ENCODE results near the gene PCDH9. TPM values are rescaled to one million over a fixed set of nuclear protein-coding genes. Genes with fewer than 3 reads are reported as not detected.

PCDH9 gene
- total RNA-seq, 1 experiment from 2014 or later: 4.2 TPM

DNA sequence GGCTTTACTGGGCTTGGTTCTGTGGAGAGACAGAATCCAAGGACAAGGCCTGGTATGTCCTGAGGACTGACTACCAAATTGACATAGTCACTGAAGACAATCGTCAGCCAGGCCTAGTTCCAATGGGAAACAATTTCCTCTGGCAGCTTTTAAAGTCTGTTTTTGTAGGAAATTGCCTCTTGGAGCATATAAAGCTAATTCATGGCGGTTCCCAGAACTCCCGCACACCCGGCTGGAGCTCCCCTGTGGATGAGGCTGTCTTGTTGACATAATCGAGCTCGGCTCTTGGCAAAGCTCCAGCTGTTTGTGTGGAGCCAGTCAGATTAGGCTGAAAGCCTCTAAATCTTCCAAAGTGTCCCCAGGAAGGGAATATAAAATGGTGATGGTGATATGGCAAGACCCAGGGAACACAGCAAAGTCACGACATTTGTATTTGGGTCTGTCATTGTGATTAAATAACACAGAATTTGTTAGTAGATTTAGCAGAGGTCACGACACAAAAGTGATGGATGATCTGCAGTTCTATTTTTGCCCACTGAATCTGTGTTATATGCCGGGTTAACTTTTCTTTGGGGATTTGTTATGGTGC lies 395.0 kb downstream of the PCDH9 start:
- ATAC-seq (no peak), DNase-seq (ENCODE audit: low read depth, low spot score) (no peak)
- in situ Hi-C loops (cut with HindIII; ENCODE audit: low pct_unique_long_range_greater_than_20kb, low sequenced_read_pairs): no loop called here
- CTCF ChIA-PET: no interaction called here
- H3K36me3 ChIP-seq (ENCODE audit: control insufficient read depth, insufficient read depth, low read length): no peaks in the 10 kb centered on the region
- BruUV-seq (replicated peaks): no TSS peak
- intact Hi-C loops (cut with micrococcal nuclease; ENCODE audit: unreplicated experiment): no loop called here
- H3K27me3 ChIP-seq (ENCODE audit: control insufficient read depth, insufficient read depth, low read length): no peaks in the 10 kb centered on the region
- H3K9me3 ChIP-seq (ENCODE audit: control insufficient read depth, insufficient read depth, low read depth, low read length): no peaks in the 10 kb centered on the region
- POLR2A ChIA-PET: no interaction called here
- no peak overlapping the region for H3K27ac ChIP-seq (ENCODE audit: low read length)
- H3K4me1 ChIP-seq (ENCODE audit: control insufficient read depth, insufficient read depth, low read length): no peaks in the 10 kb centered on the region
- no peak for TF ChIP-seq SIN3A (IDR thresholded peaks at IDR 0.05; ENCODE audit: borderline replicate concordance, insufficient read depth, low read depth, low read length)
- TF ChIP-seq, protein P1, sequence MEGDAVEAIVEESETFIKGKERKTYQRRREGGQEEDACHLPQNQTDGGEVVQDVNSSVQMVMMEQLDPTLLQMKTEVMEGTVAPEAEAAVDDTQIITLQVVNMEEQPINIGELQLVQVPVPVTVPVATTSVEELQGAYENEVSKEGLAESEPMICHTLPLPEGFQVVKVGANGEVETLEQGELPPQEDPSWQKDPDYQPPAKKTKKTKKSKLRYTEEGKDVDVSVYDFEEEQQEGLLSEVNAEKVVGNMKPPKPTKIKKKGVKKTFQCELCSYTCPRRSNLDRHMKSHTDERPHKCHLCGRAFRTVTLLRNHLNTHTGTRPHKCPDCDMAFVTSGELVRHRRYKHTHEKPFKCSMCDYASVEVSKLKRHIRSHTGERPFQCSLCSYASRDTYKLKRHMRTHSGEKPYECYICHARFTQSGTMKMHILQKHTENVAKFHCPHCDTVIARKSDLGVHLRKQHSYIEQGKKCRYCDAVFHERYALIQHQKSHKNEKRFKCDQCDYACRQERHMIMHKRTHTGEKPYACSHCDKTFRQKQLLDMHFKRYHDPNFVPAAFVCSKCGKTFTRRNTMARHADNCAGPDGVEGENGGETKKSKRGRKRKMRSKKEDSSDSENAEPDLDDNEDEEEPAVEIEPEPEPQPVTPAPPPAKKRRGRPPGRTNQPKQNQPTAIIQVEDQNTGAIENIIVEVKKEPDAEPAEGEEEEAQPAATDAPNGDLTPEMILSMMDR (IDR thresholded peaks at IDR 0.05): no peak
- TF ChIP-seq, protein P2, sequence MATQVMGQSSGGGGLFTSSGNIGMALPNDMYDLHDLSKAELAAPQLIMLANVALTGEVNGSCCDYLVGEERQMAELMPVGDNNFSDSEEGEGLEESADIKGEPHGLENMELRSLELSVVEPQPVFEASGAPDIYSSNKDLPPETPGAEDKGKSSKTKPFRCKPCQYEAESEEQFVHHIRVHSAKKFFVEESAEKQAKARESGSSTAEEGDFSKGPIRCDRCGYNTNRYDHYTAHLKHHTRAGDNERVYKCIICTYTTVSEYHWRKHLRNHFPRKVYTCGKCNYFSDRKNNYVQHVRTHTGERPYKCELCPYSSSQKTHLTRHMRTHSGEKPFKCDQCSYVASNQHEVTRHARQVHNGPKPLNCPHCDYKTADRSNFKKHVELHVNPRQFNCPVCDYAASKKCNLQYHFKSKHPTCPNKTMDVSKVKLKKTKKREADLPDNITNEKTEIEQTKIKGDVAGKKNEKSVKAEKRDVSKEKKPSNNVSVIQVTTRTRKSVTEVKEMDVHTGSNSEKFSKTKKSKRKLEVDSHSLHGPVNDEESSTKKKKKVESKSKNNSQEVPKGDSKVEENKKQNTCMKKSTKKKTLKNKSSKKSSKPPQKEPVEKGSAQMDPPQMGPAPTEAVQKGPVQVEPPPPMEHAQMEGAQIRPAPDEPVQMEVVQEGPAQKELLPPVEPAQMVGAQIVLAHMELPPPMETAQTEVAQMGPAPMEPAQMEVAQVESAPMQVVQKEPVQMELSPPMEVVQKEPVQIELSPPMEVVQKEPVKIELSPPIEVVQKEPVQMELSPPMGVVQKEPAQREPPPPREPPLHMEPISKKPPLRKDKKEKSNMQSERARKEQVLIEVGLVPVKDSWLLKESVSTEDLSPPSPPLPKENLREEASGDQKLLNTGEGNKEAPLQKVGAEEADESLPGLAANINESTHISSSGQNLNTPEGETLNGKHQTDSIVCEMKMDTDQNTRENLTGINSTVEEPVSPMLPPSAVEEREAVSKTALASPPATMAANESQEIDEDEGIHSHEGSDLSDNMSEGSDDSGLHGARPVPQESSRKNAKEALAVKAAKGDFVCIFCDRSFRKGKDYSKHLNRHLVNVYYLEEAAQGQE (IDR thresholded peaks at IDR 0.05; ENCODE audit: insufficient read depth in 1 of 2, low read depth in 2 of 2, low read length in 1 of 2): no peak
- TF ChIP-seq TCF7L2 (IDR thresholded peaks at IDR 0.05; ENCODE audit: low read depth, low read length): no peak
- no peak for TF ChIP-seq POLR2AphosphoS5 (IDR thresholded peaks at IDR 0.05; ENCODE audit: low read depth, low read length)
- no peak overlapping the region for H3K4me3 ChIP-seq (ENCODE audit: low read depth in 2 of 2, low read length in 2 of 2)

DNA sequence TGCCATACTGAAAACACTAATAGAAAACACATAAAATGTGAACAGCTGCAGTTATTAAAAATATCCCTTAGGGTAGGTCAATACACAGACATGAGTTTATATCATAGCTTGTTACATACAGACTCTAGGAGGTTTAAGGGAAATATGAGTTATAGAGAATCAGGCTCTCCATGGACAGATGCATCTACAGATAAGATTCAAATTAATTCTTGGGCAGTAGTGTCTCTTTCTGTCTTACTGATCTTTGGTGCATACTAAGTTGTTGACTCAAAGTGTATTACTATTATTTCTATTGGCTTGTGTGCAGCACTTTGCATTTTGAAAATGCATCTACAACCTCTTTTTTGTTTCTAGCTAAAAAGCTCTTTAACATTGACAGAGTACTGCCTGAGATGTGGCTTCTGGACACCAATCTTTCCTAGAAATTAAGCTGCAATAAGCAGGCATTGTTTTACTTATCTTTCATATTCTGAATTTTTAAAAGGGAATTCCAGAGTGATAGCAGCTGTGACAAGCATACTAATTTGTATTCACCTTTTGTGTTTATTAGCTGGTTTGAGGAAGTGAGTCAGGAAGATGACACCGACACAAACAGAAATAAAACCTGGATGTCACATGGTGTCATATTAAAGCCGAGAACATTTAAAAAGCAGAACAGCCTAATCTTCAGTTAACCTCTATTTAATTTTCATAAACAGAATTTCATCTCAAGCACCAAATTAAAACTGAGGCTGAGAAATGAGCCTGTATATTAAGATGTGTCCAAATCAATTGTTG lies 399.0 kb downstream of the PCDH9 start:
- ChIA-PET CTCF (interaction anchor here (0.6 kb wide), 1 partner anchor 1380 kb away, joined by 6 read pairs; no protein-coding TSS in a partner anchor), POLR2A (no interaction called here)
- Histone ChIP-seq H3K27ac (ENCODE audit: low read length) (no peak overlapping the region), H3K4me1 (ENCODE audit: control insufficient read depth, insufficient read depth, low read length) (no peaks in the 10 kb centered on the region), H3K9me3 (ENCODE audit: control insufficient read depth, insufficient read depth, low read depth, low read length) (no peaks in the 10 kb centered on the region), H3K36me3 (ENCODE audit: control insufficient read depth, insufficient read depth, low read length) (no peaks in the 10 kb centered on the region), H3K4me3 (ENCODE audit: low read depth in 2 of 2, low read length in 2 of 2) (no peak overlapping the region), H3K27me3 (ENCODE audit: control insufficient read depth, insufficient read depth, low read length) (no peaks in the 10 kb centered on the region)
- ATAC-seq (no peak), DNase-seq (ENCODE audit: low read depth, low spot score) (no peak)
- in situ Hi-C loops (cut with HindIII; ENCODE audit: low pct_unique_long_range_greater_than_20kb, low sequenced_read_pairs): no loop called here
- TF ChIP-seq TCF7L2 (IDR thresholded peaks at IDR 0.05; ENCODE audit: low read depth, low read length) (no peak), SIN3A (IDR thresholded peaks at IDR 0.05; ENCODE audit: borderline replicate concordance, insufficient read depth, low read depth, low read length) (no peak), POLR2AphosphoS5 (IDR thresholded peaks at IDR 0.05; ENCODE audit: low read depth, low read length) (no peak)
- TF ChIP-seq, protein P2 (IDR thresholded peaks at IDR 0.05; ENCODE audit: insufficient read depth in 1 of 2, low read depth in 2 of 2, low read length in 1 of 2): no peak
- TF ChIP-seq, protein P1 (IDR thresholded peaks at IDR 0.05): no peak
- no TSS peak for BruUV-seq (replicated peaks)
- intact Hi-C loops (cut with micrococcal nuclease; ENCODE audit: unreplicated experiment): no loop called here
